ENCODE results near the gene LIN7C.

GRCh38 chr11:27468995-27469695, 37.4 kb downstream of the LIN7C start:
- no peak for TF ChIP-seq TAF1 (IDR thresholded peaks at IDR 0.05; ENCODE audit: borderline replicate concordance, low read depth, low read length)
- no peak for TF ChIP-seq POLR2AphosphoS5 (IDR thresholded peaks at IDR 0.05; ENCODE audit: low read depth, low read length)
